ENCODE data around the gene CALN1.

The CALN1 gene

GRCh38 chr7:71787513-71787912 is 624.6 kb downstream of the CALN1 start:
- in situ Hi-C loops (cut with HindIII; ENCODE audit: low sequenced_read_pairs), result loop anchor here (10.0 kb wide), 2 partner anchors 137 to 607 kb away; no protein-coding TSS in a partner anchor
- H3K4me3 ChIP-seq (ENCODE audit: low read depth, low read length), result no peak overlapping the region
- no peak for TF ChIP-seq CTCF (IDR thresholded peaks at IDR 0.05; ENCODE audit: low read depth, low read length, missing control alignments)
- DNase-seq (ENCODE audit: low read depth), result no peak

- no peak overlapping the region for H3K4me3 ChIP-seq (ENCODE audit: low read depth, low read length)
- no peak for TF ChIP-seq CTCF (IDR thresholded peaks at IDR 0.05; ENCODE audit: low read depth, low read length, missing control alignments)
- in situ Hi-C loops (cut with HindIII; ENCODE audit: low sequenced_read_pairs), result loop anchor here (10.0 kb wide), 2 partner anchors 140 to 610 kb away; no protein-coding TSS in a partner anchor
- DNase-seq (ENCODE audit: low read depth), result no peak
These were observed 626.9 kb downstream of the CALN1 start for GRCh38 chr7:71785216-71785615.

- in situ Hi-C loops (cut with HindIII; ENCODE audit: low sequenced_read_pairs), result loop anchor here (10.0 kb wide), 2 partner anchors 140 to 610 kb away; no protein-coding TSS in a partner anchor
- DNase-seq (ENCODE audit: low read depth), result no peak
- TF ChIP-seq CTCF (IDR thresholded peaks at IDR 0.05; ENCODE audit: low read depth, low read length, missing control alignments), result no peak
- no peak overlapping the region for H3K4me3 ChIP-seq (ENCODE audit: low read depth, low read length)
These were observed 627.4 kb downstream of the CALN1 start for GRCh38 chr7:71784781-71785180.

DNA sequence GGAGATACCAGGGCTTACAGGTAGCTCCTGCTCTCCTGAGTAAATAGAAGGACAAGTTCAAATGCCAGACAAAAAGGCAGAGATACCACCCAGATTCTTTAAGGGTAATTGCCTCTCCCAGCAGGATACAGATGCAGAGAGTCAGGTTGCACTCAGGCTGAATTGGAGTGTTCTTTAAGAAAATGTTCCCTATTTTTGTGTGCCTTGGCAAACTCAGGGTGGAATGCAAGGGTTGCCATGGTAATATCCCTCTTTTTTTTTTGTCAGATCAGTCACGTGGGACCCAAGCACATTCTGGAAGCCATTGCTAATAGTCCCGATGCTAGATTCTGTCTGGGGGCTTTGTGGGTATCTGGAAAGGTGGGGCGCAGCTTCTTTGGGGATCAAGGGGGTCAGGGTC is 628.0 kb downstream of the CALN1 start:
- H3K4me3 ChIP-seq (ENCODE audit: low read depth, low read length), result no peak overlapping the region
- in situ Hi-C loops (cut with HindIII; ENCODE audit: low sequenced_read_pairs), result loop anchor here (10.0 kb wide), 2 partner anchors 141 to 611 kb away; no protein-coding TSS in a partner anchor
- no peak for DNase-seq (ENCODE audit: low read depth)
- no peak for TF ChIP-seq CTCF (IDR thresholded peaks at IDR 0.05; ENCODE audit: low read depth, low read length, missing control alignments)

GRCh38 chr7:71783779-71784178 is 628.4 kb downstream of the CALN1 start:
- TF ChIP-seq CTCF (IDR thresholded peaks at IDR 0.05; ENCODE audit: low read depth, low read length, missing control alignments), result no peak
- in situ Hi-C loops (cut with HindIII; ENCODE audit: low sequenced_read_pairs), result loop anchor here (10.0 kb wide), 2 partner anchors 141 to 611 kb away; no protein-coding TSS in a partner anchor
- H3K4me3 ChIP-seq (ENCODE audit: low read depth, low read length), result no peak overlapping the region
- no peak for DNase-seq (ENCODE audit: low read depth)

DNA sequence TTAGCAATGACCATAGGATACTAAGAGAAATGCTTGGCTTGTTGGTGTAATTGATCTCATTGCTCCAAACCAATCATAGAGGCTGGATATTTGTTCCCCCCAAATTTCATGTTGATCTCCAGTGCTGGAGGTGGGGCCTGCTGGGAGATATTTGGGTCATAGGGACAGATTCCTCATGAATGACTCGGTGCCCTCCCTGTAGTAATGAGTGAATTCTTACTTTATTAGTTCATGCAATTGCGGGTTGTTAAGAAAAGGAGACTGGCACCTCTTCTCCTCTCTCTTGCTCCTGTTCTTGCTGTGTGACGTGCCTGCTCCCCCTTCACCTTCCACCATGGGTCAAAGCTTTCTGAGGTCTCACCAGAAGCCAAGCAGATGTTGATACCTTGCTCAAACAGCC is 630.1 kb downstream of the CALN1 start:
- DNase-seq (ENCODE audit: low read depth), result no peak
- in situ Hi-C loops (cut with HindIII; ENCODE audit: low sequenced_read_pairs), result loop anchor here (10.0 kb wide), 2 partner anchors 143 to 613 kb away; no protein-coding TSS in a partner anchor
- TF ChIP-seq CTCF (IDR thresholded peaks at IDR 0.05; ENCODE audit: low read depth, low read length, missing control alignments), result no peak
- H3K4me3 ChIP-seq (ENCODE audit: low read depth, low read length), result no peak overlapping the region

Data from astrocyte of the cerebellum (primary cell).